ENCODE measurements around the gene APBA2.

Gene APBA2

DNA sequence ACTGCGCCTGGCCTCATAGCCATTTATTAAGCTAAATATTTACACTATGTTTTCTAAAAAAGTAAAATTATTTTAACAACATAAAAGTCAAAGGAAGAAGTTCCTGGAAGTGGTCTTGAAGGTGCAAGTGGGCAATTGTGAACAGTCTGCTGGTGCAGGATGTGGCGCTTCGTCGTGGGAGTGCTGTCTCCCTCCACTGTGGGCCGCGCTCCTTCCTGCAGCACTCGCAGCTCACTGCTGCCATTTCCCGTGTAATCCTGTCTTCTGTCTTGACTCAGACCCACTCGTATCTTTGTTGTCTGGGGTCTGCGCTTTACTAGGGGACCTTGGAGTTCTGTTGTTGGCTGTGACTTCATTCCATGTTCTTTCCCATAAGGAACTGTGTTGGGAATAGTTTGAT is 56.3 kb downstream of the APBA2 start:
- DNase-seq = no peak

DNA sequence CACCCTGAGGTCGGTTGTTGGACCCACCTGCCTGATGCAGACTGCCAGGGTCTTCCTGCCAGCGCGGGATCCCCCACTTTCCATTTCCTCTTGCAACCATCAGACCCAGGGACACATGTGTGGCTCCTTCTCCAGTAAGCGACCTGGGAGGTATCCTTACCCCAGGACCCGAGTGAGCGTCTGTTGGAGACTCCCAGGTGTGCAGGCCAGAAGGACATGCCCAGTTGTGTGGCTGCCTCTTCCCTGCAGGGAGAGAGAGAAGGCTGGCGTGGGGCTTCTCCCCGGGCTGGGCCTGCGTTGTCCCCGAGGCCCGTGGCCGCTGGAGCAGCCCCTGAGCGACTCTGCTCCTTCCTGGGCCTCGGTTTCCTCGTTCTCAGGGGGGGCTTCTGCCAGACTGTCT is 56.8 kb downstream of the APBA2 start:
- no peak for DNase-seq

DNA sequence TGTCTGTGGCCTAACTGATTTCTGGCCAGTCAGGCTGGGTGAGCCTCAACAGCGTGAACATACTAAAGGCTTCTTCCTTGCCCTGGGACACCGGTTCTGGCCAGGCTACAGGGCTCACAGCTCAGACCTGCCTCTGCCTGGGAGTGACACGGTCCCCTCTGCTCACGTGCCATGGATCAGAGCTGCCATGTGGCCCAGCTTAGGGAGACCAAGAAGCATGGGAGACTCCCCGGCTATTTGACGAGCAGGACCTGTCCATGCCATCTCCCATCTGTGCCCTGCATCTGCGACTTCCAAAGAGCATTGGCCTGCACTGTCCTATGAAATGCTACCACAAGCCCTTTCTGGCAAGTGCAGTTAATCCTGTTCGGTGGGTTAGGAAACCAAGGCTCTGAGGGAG is 57.4 kb downstream of the APBA2 start:
- DNase-seq = no peak

DNA sequence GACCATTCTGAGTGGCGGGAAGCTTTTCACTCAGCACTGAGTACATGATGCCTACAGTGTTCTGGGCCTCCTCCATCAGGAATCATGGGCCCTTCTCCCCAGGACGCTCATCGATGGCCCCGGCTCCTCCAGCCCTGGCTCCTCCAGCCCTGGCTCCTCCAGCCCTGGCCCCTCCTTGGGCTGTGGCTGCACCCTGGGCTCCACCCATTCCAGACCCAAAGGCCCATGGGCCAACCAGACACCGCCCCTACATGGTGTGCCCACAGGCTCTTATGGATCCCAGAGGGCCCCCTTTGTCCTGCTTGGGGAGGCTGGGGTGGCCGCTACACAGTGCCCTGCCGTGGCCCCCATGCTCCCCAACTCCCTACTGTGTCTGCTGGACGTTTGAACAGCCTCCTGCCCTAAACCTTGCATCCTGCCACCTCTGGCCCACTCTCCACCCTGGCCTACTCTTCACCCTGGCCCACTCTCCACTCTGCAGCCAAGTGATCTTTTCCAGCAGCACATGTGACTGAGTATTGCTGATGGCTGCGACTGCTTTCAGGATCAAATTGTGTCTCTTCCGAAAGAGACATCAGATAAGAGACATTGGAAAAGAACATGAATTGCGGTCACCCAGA is 57.9 kb downstream of the APBA2 start:
- DNase-seq = no peak

DNA sequence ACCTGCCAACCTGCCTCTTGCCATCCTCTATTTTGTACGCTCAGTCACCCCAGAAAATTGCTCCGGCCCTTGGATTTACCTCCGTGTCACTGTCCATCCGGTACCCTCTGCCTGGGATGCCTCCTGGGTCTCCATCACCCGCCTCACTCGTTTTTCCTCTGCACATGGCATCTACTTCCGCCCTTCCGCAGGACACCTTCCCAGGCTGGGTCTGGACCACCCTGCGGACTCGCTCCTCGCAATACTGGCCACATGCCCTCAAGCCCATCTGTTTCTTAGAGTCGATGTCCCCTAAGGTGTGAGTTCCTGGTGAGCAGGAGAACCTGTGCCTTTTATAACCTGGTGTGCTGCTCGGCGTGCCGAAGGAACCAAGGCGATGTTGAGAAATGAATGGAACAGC is 58.5 kb downstream of the APBA2 start:
- DNase-seq = no peak

DNA sequence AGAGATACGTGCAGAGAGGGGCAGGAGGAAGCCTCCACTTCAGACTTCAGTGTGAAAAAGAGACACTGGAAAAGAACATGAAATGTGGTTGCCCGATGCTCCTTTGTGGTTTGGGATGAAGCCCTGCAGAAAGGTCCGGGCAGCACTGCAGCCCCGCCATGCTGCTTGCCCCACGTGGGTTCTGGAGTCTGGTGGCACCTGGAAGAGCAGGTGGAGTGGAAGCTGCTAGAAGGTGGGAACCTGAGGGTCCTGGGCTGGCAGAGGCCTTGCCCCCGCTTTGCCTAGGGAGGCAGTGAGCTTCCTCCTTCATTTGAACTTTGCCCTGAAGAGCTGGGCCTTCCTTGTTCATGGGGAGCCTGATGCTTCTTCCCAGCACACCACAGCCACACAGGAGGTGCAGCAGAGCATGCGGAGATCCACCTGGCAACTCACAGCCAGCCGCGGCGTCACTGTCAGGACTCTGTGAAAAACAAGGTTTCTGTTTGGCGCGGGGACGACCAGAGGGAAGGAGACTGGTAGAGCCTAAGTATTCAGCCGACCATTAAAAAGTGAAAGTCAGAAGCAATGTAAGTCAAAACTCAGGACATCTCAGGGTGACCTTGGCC is 59.0 kb downstream of the APBA2 start:
- no peak for DNase-seq

DNA sequence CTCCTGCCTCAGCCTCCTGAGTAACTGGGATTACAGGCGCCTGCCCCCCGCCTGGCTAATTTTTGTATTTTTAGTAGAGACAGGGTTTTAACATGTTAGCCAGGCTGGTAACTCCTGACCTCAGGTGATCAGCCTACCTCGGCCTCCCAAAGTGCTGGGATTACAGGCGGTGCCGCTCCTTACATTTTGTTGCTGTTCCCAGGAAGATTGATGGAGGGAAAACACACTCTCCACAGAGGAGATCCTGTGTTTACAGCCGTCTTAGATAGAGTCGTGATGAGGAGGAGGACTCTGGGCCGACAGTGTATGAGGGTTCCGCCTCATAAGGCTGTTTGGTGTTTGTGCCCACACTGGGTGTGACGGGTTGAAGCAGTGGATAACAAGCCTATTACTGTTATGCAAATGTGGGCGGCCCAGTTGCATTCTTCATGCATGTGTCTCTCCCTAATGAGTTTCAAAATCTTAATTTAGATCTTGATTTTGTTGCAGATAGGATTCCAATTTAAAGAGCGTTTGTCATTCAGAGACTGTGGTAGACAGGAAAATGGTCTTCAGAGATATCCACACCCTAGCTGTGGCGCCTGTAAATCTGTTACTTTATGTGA is 60.0 kb downstream of the APBA2 start:
- no peak for DNase-seq

DNA sequence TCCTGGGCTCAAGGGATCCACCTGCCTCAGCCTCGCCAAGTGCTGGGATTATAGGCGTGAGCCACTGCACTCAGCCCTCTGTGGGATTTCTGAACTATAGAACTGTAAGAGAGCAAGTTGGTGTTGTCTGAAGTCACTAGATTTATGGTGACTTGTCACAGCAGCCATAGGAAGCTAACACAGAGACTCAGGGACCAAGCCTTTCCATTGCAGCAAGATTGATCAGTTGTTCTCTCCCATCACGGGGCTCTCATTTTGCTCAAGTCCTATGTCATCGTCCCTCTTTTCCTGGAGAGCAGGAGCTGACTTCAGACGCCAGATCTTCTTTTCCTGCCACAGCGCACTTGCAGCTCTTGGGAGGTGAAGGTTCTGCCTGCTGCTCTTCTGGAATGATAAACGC is 61.0 kb downstream of the APBA2 start:
- no peak for DNase-seq

DNA sequence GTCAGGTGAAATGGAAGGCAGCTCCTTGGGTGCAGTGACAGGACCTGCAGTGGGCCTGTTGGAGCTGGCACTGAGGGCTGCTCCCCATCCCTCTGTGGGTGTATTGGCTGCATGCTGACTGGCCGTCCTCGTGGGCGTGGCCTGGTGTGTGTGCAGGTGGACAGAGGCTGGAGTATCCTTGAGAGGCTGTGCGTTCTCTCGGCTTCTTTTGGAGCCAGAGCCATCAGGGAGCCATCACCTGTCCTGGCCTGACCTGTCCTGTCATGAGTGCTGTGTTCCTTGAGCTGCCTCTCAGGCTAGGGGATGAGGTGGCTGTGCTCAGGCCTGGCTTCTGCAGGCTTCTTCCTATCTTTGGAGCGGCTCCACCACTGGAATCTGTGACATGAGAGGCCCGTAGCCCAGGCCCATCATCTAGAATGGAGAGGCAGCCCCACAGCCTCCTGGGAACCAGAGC is 61.5 kb downstream of the APBA2 start:
- DNase-seq = no peak

DNA sequence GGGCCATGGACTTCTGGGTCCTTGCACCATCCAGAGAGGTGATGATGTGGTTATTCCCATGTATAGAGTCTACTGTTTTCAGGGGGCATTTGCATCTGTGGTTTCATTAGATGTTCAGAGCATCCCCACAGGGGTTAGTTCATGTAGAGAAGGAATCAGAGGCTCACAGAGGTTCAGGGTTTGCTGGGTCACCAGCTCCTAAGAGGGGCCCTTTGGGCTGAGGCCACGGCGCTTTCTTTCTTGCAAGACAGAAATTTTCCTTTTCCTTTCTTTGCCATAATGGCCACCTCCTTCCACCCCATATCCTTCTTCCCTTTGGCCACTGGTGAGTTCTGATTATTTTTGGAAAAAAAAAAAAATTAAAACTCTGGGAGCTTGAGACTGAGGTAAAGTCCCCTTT is 62.3 kb downstream of the APBA2 start:
- DNase-seq = no peak

DNA sequence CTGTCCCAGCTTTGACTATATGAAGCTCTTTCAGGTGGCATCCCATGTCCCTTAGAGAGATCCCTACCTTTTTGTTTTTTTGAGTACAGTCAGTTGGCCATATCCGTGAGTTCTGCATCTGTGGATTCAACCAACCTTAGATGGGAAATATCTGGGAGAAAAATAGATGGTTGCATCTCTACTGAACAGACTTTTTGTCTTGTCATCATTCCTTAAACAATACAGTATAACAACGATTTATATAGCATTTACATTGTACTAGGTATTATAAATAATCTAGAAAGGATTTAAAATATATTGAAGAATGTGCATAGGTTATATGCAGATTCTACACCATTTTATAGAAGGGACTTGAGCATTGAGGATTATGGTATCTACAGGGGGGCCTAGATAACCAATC is 65.1 kb downstream of the APBA2 start:
- DNase-seq = no peak

DNA sequence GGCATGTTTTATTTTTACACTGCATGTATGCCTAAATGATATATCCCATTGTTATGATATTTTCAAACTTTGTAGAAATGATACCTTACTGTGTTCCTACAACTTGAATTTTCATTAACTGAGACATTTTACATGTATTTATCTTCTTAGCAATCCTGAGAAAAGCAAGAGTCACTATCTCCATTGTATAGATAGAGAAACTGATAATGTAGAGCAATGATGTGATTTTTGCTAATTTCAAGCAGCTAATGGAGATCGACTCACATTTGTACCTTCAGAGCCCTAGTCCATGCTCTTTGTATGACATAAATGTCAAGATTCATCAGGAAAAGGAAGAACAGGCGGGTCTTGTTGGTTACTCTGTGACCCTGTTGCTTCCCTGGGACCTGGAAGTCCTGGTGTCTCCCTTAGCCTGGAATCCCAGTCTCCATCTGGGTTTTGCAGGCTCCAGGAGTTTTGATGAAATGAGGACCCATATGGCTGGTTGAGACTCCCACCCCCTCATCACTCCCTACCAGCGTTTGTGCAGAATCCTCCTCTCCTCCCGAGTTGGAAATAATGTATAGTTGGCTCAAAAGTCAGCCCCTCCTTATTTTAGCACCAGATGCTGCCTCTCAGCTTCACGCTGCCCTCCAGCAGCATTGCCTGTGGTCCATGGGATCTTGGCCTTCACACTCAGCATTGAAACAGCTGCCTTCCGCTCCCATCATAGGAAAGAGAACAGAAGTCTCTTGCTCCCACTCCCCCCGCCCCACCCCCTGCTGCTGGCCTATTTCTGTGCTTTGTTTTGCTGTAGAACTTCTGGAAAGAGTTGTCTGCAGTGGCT is 67.1 kb downstream of the APBA2 start:
- no peak for DNase-seq

DNA sequence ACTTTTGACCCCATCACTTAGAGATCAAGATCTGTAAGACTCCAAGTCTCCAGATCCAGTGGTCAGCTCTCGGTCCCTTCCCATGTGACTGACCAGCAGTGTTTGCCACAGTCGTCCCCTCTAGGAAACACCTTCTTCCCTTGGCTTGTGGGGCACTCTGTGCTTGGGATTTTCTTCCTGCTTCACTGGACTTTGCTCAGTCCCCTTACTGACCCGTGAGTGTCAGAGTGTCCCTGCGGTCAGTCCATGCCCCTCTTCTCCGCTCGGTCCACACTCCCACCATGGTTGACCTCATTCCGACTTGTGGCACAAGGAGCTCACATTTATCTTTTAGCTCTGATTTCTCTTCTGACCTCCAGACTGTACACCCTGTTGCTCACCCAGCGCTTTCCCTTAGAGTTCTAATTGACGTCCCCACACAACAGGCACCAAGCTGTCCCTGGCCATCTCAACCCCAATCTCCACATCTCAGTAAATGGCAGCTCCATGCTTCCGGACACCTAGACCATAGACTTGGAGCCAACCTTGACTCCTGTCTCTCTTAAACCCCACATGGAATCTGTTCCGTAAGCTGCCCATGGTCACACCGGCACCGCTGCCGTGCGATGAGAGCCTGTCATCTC is 67.9 kb downstream of the APBA2 start:
- no peak for DNase-seq

DNA sequence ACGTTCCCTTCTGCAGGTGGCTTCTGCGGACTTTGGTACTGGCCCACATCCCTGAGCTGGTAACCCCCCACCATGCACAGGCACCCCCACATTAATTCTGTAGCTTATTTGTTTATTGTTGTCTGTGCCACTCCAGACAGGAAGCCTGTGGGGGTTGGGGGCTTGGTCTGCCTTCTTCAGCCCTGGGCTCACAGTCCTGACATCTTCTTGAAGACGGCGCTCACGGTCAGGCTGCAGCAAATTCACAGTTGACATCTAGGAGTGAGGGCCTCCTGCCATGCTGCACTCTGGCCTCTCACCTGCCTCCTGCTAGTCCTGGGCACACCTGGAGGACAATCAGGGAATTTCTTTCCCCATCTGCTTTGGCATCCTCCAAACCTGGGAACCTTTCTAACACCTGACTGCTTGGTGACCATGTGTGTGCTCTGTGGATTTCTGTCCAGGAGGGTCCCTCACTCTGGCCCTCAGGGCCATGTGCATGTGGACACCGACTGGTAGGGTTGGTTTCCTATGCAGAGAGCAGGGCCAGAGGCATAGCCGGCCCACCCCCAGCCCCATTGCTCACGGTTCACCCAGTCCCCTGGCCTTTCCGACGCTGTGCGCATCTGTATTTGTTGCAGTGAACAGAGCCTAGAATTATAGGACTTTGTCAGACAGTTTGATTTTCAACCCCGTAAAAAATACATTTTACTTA is 68.8 kb downstream of the APBA2 start:
- DNase-seq = no peak

DNA sequence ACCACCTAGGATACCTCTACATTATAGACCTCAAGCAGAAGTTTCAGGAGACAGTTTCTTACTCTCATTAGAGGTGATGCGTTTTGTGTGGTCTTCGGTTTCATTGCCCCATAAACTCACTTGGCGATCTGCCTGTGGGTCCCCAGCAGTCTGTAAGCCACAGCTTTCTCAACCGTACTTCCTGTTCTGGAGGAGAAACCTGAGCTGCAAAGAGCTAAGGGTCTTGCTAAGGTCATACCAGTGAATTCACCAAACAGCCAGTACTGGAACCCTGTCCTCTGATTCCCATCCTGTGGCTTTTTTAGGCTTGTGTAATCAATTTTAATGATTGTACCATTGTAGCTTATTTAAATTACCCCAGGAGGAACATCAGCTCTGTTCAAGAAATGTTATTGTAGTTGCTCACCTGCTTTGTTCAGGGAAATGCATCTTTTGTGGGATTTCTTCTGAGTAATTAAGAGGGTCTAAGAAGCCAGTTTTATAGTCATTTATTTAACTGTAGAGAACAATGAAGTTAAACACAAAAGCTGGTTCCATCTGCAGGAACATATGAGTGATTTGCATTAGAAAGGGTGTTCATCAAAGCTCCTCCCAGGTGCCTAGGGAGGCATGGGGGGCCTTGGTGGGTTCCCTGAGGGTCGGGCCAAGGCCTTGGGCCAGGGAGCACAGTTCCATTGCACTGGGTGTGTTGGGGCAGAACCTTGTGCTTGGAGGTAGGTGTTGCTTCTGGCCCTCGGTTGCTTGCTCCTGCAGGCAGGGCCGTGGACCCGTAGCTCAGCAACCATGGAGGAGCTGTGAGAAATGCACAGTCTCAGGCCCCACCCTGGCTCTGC is 69.6 kb downstream of the APBA2 start:
- peak; percentile 26 for DNase-seq

DNA sequence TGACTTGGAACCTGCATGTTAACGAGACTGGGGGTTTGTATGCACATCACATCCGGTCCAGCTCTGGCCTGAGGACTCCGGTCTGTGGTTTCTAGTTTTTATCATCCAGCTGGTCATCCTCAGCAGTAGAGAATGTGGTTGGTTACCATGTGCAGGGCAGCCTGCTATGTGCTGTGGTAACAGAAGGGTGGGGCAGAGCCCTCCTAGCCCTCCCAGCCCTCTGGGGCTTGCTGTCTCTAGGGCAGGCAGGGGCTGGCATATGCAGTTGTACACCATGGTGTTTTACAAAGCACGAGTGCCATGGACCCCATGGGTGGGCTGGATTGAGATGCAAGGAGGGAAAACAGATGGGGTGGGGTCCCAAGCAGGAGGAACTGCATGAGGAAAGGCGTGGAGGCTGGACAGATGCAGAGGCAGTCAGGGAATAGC is 70.2 kb downstream of the APBA2 start:
- no peak for DNase-seq

DNA sequence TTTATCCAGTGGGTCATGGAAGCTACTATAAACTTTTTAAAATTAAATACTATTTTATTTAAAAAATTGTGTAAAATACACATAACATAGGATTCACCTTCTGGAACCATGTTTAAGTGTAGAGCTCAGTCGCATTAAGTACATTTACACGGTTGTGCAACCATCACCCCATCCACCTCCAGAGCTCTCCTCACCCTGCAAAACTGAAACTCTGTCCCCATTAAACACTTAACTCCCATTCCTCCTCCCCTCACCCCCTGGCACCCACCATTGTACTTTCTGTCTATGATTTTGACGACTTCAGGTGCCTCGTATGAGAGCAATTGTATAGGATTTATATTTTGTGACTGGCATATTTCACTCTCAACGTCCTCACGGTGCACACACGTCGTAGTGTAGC is 70.7 kb downstream of the APBA2 start:
- no peak for DNase-seq

DNA sequence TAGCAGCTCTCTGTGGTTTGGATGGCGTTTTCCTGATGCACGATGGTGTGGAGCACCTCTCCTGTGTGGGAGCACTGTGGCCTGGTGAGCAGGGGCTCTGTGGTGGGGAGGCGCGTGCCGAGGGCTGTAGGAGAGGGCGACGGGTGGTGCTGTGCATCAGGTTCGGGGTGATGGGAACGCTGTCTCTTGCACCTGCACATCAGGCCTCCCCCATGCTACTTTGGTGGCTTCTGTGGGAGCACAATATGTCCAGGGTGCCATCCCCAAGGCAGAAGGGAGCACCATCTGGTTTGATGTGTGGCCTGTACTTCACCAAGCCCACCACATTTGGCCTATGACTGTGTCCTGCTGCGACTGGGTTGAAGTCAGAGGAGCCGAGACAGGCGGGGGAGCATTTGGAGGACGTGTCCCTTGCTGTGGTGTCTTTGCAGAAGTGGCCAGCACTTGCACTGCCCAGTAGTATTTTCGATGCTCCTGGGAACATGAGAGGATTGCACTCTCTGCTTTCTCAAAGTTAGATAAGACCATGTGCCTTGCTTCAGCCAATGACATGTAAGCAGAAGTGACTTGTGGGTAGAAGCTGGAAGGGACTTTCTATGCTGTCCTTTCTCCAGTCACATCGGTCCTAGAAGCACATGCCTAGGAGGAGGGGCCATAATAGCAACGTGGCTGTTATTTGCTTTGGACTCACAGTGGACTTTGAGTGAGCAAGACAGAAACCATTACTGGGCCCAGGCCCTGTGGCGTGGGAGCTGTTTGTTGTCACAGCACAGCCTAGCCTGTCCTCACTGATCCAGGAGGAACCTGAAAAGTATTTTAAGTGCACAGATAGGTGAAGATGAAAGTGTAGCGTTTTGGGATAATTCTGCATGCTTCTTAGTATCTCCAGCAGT is 72.1 kb downstream of the APBA2 start:
- no peak for DNase-seq

DNA sequence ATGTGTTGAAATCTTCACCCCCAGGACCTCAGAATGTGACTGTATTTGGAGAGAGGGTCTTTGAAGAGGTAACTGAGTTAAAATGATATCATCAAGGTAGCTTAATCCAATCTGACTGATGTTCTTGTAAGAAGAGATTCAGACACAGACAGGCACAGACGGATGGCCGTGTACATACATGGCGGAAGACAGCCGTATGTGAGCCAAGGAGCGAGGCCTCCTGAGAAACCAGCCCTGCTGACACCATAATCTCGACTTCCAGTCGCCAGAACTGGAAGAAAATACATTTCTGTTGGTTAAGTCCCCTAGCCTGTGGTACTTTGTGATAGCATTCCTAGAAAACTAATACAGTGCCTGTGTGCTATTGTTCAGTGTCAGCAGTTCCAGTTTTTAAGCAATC is 73.6 kb downstream of the APBA2 start:
- DNase-seq = no peak

DNA sequence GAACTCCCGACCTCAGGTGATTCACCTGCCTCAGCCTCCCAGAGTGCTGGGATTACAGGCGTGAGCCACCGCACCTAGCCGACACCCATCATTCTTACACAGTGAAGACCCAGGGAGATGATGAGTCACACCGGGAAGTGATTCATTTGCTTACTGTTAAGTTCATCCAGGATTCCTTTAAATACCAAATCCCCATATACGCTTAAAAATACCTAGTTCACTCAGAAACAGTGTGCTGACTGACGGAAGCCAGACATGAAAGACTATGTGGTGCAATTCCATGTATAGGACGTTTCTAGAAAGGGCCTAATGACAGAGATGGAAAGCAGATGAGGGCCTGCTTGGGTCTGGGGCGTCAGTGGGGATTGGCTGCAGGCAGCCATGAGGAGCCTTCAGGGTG is 75.2 kb downstream of the APBA2 start:
- DNase-seq = no peak

DNA sequence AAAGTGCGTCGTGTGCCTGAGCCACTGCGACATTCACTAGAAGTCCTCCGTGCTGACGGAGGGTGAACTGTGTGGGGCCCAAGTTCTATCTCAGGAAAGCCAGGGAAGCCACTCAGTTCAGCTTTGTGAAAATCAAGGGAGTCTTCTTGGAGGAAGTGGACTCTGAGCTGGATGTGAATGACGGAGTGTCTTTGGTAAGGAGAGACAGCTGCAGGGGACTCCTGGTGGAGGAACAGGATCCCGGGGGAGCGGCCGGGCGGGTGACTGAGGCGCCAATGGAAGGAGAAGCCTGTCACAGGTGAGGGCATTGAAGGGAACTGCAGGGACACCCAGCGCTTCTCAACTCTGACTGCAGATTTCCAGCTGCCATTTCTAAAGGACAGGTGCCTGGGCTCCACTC is 75.6 kb downstream of the APBA2 start:
- DNase-seq = no peak
